Suppressor macrophage (primary cell): ENCODE data around the gene APEH.
A peak's percentile ranks its signal among the peaks of the same experiment; 100 is the strongest.
"Not testable (repeated sequence)": the region's sequence is repeated elsewhere in the genome, so short reads cannot be mapped to it uniquely, and the experiment has no call there.

Experiments
- DNase-seq, 4 experiments: peaks; one replicate each; pipeline ENCODE4 v3.0.0-alpha.2; 2020 to 2022

APEH gene

DNA sequence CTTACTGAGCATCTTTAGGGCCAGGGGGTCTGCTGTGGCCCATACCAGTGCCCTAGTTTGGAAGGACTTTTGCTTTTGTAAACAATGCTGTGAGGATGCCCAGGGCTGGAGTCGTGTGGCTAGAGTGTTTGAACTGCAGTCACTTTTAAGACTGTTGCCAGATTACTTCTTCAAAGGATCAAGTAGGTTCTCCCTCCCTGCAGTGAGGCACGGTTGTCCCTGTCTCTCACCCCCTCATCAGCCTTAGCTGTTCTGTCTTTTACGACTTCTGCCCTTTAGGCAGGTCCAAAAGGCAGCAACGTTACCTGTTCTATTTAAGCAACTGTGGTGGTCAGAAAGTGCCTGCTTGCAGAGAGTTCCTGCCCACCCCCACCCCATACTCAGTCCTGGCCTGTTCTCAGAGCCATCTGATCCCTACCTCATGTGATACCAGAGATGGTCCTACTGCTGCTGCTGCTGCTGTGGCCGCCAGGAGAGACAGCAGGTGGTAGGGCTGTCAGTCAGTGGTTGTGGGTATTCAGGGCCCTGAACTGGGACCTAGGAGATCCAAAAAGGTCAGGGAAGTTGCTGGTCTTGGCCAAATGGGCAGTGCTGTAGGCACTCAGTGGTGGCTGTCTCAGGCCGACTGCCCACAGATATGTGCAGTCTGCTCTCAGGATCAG is 20.4 kb downstream of the APEH start:
- not testable (repeated sequence) for DNase-seq

DNA sequence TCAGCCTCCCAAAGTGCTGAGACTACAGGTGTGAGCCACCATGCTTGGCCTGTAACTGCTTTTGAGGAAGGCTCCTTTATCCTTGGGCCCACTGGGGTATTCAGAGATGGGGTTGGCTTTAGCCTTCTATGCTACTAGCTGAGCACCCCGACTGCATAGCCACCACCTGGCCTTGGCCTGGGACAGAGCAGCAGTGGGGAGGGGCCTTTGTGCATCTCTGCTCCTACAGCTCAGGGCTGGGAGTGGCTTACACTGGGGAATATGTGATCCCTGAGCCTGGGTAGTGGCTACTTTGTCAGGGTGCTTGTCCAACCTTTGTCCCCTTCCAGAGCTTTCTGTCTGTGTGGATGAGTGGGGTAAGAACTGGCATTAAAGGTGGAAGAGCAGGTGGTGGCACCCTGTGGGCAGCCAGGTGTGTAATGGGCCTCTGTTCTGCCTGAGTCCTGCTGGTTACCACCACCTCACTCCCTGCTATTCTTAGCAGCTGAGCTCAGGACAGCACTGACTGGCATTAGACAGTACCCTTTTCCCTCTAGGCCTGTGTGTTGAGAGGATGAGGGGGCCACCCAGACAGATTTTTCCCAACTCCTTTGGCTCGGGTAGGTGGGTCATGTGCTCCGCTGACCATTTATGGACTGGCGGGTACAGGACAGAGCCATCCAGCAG is 21.3 kb downstream of the APEH start:
- DNase-seq = not testable (repeated sequence)

DNA sequence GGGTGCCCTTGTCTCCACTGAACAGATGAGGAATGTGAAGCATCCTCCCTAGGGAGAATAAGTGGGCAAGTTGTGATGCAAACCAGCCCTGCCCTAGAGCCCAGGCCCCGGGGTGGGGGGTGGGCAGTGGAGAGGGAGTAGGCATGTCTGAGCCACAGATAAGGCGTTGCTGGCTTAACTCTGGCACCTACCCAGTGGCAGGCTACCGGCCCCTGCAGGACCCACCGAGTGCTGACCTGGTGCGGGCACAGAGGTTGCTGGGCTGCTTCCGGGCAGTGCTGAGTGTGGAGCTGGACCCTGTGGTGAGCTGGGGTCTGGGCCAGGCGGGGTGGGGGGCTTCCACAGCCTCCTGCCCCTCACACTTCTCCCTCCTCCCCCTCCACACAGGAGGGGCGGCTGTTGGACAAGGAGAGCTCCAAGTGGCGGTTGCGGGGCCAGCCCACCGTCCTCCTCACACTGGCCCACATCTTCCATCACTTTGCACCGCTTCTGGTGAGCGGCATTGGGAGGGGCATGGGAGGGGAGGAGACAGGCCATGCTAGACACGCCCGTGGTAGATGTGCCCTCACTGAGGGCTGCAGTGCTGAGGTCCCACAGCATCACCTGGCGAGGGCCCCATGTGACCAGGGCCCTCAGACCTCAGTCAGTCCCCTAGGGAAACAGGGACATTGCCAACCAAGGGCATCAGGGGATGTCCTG is 25.3 kb downstream of the APEH start:
- no peak for DNase-seq

DNA sequence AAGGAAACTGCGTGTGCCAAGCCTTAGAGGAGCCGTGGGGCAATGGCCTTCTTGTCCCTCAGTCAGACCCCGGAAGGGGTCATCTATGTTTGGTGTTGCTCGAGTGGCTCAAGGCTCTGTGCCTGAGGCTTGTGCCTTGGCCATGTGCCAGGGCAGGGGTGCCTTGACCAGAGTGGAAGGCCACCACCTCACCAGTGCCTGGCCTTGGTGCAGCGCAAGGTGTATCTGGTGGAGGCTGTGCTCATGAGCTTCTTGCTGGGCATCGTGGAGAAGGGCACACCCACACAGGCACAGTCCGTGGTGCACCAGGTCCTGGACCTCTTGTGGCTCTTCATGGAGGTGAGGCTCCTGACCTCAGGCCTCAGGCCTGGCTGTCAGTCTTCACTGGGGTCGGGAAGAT is 25.9 kb downstream of the APEH start:
- no peak for DNase-seq

DNA sequence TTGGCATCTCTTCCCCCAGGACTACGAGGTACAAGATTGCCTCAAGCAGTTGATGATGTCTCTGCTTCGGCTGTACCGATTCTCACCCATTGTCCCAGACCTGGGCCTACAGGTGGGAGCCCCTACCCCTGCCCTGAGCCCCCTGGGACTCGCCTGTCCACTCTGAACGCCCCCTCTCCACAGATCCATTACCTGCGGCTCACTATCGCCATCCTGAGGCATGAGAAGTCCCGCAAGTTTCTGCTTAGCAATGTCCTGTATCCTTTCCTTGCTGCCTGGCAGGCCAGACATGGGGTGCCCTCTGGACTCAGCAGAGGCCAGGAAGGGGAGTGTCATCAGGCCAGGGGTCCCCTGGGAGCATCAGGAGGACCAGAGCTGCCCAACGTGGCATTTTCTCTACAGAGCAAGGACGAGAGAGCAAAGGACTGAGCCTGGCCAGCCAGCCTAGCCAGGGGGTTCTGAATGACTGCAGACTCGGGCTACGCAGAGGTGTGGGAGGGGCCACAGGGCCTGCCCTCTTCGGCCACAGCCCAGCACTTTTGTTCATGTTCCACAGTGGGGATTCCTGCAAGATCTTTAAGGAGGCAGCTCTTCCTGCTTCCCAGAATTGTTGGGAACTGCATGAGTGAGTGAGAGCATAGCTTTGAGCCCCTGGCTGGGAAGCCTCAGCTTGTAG is 26.4 kb downstream of the APEH start:
- DNase-seq = no peak

DNA sequence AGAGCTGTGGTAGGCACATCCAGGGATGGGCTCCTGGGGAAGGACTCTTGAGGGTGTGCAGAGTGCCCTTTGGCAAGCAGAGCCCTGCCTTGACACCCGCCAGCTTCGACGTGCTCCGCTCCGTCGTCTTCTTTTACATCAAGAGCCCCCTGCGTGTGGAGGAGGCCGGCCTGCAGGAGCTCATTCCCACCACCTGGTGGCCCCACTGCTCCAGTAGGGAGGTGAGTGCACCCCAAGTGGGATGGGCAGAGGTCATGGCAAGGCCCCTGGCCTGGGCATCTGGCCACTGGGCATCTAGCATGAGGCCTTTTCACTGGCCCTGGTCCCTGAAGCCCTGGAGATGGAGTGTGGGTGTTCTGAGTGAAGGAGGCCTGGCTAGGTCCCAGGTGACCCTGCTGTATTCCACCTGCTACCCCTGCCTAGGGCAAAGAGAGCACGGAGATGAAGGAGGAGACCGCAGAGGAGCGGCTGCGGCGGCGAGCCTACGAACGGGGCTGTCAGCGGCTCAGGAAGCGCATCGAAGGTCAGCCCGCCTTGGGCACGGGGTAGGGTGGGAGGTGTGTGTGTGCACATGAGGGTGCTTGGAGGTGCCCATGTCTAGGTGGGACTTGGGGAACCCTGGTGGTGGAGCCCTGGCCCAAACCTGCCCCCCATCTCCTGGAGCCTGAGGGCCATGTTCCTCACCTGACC is 27.4 kb downstream of the APEH start:
- peak in 3 of 4 experiments; percentile 15 to 39 (median 19) for DNase-seq

DNA sequence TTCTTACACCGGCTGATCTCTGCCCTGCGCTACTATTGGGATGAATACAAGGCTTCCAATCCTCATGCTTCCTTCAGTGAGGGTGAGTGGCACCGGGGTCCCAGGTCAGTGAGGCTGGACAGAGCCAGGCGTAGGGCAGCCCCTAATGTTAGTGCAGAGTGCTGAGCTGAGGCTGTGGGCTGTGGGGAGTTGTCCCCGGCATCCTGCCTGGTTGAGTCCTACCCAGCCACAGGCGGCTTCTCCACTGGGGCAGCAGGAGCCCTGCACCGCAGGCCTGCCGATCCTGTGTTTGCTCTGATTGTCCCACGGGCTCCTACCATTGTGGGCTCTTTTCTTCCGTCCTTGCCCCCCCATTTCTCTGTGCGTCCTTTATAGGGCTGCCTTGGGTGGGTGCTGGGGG is 28.5 kb downstream of the APEH start:
- DNase-seq = no peak

DNA sequence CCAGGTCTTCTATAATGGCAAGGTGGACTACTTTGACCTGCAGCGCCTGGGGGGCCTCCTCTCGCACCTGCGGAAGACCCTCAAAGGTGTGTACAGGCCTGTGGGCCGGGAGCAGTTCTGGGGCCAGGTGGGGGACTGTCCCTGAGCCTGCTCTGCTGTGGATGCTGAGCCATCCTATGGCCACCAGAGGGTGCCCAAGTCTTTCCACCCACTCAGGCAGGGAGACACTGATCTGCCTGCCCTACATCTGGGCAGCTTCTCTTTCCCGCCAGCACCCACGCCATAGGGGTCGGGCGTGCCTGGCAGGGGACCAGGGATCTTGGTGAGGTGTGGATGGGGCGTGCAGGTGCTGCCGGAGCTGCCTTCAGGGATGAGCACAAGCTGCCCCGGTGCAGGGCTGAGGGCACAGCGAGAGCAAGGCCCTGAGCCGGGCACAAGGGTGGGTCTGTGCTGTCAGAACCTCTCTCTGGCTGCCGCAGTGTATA is 29.3 kb downstream of the APEH start:
- DNase-seq = peak; percentile 65 to 81 (median 78)

DNA sequence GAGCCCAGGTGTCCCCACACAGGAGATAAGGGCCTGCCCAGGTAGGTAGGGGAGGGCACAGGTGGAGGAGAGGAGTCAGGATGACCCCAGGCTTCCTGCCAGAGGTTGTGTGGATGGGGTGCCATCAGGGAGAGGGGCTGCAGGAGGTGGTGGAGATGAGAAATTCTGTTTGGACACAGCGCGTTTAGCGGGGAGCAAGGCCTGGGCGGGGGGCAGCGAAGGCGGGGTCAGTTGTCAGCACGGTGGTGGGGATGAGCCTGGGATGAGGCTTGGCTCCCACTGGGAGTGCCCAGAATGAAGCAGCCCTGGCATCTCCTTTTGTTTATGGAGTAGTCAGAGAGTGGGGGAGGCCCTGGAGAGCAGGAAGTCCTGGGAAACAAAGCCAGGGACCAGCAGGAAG is 29.8 kb downstream of the APEH start:
- DNase-seq = no peak

DNA sequence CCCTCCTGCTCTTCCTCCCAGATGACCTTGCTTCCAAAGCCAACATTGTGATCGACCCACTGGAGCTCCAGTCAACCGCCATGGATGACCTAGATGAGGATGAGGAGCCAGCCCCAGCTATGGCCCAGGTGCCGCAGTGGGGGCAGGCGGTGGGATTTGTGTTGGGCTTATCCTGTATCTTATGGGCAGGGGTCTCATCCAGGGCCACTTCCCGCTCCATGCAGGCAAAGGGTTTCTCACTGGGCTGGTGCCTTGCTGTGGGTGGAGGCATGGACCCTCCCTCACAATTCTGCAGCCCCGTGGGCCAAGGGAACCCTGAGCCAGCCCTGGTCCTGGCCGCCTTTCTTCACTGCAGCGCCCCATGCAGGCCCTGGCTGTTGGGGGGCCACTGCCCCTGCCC is 30.5 kb downstream of the APEH start:
- DNase-seq = no peak

DNA sequence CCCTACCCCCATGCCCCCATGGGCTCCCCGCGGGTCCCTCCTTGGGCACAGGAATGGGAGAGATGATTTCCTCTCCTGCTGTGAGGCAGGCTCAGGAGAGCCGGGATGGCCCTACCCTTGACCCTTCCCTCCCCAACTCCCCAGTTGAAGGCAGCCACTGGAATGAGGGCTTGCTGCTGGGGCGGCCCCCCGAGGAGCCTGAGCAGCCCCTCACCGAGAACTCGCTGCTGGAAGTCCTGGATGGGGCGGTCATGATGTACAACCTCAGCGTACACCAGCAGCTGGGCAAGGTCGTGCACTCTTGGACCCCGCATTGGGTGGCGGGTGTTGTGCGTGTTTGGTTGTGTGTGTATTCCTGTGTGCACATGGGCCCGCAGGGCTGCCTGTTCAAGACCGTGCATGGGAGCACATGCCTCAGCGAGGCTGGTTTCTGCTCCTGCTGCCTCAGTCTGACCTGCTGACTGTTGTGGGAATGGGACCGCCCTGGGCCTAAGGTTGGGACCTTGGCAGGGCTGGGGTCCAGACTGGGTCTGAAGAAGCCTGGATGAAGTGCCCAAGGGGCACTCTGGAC is 31.3 kb downstream of the APEH start:
- DNase-seq = peak in 1 of 4 experiments; percentile 1

DNA sequence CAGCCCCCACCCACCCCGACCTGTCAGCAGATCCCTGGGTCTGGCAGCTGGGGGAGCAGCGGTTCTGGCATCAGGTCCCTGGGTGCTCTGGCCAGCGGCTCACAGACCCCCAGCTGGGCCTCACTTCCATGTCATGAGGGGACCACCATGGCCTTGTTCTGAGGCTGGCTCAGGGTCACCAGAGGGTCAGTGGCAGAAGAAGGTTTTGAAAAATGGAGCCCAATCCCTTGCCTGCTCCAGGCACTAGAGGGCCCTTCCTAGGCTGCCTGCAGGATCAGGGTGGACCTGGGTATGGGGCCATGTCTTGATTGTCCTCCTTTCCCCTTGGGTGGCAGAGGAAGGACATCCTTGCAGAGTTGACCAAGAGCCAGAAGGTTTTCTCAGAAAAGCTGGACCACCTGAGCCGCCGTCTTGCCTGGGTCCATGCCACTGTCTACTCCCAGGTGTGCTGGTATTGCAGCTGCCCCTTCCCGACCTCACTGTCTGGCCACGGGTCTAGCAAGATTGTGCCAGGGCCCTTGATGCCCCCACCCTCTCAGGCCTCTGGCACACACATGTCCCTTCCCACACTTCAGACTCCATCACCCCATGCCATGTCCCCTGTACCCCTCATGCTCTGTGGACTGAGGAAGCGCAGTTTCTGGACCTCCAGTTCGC is 32.4 kb downstream of the APEH start:
- peak in 1 of 4 experiments; percentile 0 for DNase-seq

DNA sequence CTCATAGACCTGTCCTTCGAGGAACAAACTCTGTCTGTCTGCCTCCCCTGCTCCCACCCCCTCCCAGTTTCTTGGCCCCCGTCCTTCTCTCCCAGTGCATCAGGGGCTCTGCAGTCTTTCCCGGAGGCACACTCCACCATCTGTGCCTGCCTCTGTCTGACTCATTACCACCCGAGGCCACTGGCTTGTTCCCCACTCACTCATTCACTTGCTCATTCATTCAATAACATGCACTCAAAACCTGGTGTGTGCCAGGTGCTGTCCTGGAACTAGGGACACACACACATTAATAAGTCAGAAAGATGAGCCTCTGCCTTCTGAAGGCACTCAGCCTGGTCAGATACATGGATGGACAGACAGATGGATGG is 32.9 kb downstream of the APEH start:
- DNase-seq = peak in 1 of 4 experiments; percentile 0

DNA sequence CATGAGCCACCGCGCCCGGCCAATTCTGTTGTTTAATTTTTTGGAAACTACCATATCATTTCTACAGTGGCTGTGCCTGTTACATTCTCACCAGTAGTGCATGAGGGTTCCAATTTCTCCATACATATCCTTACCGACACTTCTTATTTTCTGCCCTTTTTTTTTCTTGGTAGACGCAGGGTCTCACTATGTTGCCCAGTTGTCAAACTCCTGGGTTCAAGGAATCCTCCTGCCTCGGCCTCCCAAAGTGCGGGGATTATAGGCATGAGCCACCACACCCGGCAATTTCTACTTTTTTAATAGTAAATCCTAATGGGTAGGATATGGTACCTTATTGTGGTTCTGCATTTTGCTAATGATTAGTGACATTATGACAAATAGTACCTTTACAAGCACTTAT is 35.7 kb downstream of the APEH start:
- no peak for DNase-seq

DNA sequence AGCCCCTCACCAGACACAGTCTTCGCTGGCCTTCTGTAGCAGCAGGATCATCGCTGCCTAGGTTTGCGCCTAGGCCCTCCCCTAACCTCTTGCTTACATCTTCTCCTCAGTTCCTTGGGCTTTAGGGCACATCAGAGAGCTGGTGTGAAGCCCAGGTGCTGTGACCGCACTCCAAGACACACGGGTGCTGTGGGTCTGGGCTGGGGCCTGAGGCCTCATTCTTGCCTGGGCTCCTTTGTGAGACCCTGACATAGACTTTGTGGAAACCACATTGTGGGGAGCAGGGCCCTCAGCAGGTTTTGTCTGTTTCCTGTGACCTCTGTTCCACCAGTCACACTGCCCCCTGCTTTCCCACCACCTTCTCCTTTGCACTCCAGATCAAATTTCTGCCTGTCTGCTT is 37.3 kb downstream of the APEH start:
- DNase-seq = no peak

DNA sequence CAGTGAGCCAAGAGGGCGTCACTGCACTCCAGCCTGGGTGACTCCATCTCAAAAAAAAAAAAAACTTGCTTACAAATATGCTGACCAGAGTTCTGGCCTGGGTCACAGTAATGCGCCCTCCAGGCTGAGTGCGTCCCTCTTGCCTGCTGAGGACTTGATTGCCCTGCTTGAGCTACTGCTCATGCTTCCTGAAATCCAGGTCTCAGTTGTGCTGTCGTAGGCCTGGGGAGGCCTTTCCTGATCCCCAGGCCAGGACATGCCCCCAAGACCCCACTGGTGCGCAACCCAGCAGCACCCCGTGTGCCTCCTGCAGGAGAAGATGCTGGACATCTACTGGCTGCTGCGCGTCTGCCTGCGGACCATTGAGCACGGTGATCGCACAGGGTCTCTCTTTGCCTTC is 38.0 kb downstream of the APEH start:
- no peak for DNase-seq

DNA sequence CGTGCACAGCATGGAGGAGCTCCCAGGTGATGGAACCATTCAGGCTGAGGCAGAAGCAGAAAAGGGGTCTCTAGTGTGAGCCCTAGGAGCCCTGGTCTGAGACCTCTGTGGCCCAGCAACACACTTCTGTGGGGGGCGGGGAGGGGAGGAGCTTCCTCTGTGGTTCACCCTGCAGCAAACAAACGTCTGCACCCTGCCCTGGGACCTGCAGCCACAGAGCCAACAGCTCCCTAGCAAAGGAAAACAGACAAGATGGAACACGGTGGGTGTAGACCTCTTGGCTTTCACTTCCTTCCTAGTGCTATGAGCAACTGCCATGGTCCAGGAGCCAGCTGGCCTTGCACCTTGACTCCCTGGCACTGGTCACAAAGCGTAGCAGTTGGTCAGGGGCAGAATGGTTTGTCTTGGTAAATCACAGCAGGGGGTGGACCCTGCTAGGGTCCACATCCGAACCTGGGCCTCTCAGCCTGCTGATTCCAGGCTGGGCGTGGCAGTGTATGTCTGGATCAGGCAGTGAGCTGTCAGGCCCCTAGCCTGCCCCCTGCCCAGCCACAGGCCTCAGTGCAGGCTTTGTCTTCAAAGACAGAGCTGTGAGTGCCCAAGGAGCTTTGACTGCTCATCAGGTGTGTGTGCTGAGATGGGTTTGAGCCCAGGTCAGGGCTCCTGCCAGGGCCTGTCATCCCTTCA is 38.6 kb downstream of the APEH start:
- no peak for DNase-seq

DNA sequence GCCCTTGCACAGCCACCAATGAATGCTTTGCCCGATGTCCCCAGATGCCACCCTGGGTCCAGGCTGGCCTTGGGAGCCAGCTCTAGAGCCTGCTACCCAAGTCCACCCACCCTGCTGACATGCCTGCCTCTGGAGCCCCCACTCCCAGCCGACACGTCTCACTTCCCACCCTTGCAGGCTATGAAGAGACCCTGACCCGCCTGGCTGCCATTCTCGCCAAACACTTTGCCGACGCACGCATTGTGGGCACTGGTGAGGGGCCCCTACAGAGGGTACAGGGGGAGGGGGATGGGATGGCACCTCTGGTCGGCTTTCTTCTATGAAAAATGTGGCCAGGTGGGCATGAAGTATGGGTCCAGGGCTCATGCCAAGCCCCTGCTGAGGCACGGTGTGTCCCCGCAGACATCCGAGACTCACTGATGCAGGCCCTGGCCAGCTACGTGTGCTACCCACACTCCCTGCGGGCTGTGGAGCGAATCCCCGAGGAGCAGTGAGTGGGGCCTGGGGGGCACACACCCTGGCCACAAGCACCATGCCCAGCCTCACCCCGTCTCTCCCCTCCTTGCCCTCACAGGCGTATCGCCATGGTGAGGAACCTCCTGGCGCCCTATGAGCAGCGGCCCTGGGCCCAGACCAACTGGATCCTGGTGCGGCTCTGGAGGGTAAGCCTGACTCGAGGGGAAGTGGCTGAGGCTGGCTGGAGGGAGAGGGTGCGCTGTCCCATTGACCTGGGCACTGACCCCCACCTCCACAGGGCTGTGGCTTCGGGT is 39.4 kb downstream of the APEH start:
- DNase-seq = no peak

DNA sequence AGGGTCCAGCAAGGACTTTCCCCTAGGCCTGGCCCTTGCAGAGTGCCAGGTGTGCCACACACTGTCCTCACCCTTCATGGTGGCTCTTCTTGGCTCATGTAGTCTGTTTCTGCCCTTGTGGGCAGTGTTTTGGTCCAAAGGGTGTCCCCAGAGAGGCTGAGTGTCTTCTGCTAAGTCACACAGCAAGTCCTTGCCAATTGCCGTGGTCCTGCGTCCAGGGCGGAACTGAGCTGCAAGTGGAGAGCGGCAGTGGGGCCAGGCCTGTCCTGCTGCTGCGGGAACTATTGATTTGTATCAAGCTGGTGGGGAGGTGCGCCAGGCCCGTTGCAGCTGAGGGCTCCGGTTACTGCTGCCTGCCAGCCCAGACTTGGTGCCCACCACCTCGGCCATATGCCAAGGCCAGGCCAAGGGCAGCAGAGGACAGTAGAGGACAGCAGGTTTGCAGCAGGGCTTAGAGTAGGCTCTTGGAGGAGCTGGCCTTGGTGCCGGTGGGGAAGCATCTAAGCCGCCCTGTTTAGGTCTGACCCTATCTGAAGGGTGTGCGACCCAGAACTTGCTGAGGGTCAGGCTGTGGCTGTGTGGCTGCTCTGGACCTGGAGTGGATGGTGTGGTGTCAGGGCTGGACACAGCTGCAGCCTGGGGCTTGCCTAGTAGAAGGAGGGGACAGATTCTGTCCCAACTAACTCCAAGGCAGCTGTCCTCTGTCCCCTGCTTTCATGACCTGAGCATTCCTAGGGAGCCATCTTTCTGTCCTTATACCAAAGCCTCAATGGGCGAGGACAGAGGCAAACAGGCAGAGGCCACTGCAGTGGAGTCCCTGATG is 40.8 kb downstream of the APEH start:
- no peak for DNase-seq
